HepG2 (cell line): Measurements from ENCODE around the gene SHBG. TPM values are rescaled to one million over a fixed set of nuclear protein-coding genes. Genes with fewer than 3 reads are reported as not detected.

ENCODE experiments used
- ARNT2 ChIP-seq: sonication (generic); formaldehyde crosslinking; IDR thresholded peaks from 2 replicates; pipeline ENCODE4 v1.8.0; 2022; ENCODE audit warnings: mild to moderate bottlenecking, low read depth, missing genetic modification reagents, moderate library complexity
- ELF4 ChIP-seq: sonication (generic); formaldehyde crosslinking; IDR thresholded peaks from 2 replicates; pipeline ENCODE4 v1.5.0; 2020; ENCODE audit warnings: missing genetic modification reagents, mild to moderate bottlenecking, moderate library complexity, borderline replicate concordance
- FOSL1 ChIP-seq: sonication (generic); formaldehyde crosslinking; IDR thresholded peaks from 2 replicates; pipeline ENCODE4 v1.9.0; 2021; ENCODE audit warnings: missing genetic modification reagents, borderline replicate concordance
- HNF4G ChIP-seq, 2 experiments: sonication (generic) in 1 of 2; formaldehyde crosslinking in 1 of 2; IDR thresholded peaks; 2 replicates each; pipeline versions ENCODE4 v1.4.0 to v1.6.1; 2011 to 2020; ENCODE audit warnings: borderline replicate concordance in 2 of 2, low read depth in 2 of 2, mild to moderate bottlenecking in 2 of 2, low read length in 1 of 2, missing genetic modification reagents in 1 of 2, moderate library complexity in 1 of 2
- JDP2 ChIP-seq: sonication (generic); formaldehyde crosslinking; IDR thresholded peaks from 2 replicates; pipeline ENCODE4 v1.8.1; 2022; ENCODE audit warnings: missing genetic modification reagents, borderline replicate concordance
- JUNB ChIP-seq: sonication (generic); formaldehyde crosslinking; IDR thresholded peaks from 2 replicates; pipeline ENCODE4 v1.8.0; 2022; ENCODE audit warnings: missing genetic modification reagents, mild to moderate bottlenecking, borderline replicate concordance
- MAX ChIP-seq: IDR thresholded peaks from 2 replicates; pipeline ENCODE4 v1.6.1; 2012; ENCODE audit warnings: inconsistent platforms
- MLX ChIP-seq: IDR thresholded peaks from 2 replicates; pipeline ENCODE4 v1.6.1; 2016
- NPAS2 ChIP-seq: sonication (generic); formaldehyde crosslinking; IDR thresholded peaks from 2 replicates; pipeline ENCODE4 v1.8.0; 2022; ENCODE audit warnings: mild to moderate bottlenecking, missing genetic modification reagents, borderline replicate concordance
- NR3C1 ChIP-seq: sonication (generic); formaldehyde crosslinking; IDR thresholded peaks from 2 replicates; pipeline ENCODE4 v1.4.0; 2020; ENCODE audit warnings: missing genetic modification reagents
- PCBP2 ChIP-seq: fragments of 200-400 bp; formaldehyde crosslinking; optimal IDR thresholded peaks from 2 replicates; pipeline ENCODE3; 2018; ENCODE audit warnings: low read length, low read depth; ENCODE audit not compliant: poor library complexity, severe bottlenecking
- RFX1 ChIP-seq: fragments of 450-650 bp; IDR thresholded peaks from 2 replicates; pipeline ENCODE4 v1.6.1; 2017
- SMAD3 ChIP-seq: sonication (generic); formaldehyde crosslinking; IDR thresholded peaks from 2 replicates; pipeline ENCODE4 v1.4.0; 2020; ENCODE audit warnings: missing genetic modification reagents
- SMAD9 ChIP-seq: sonication (generic); formaldehyde crosslinking; IDR thresholded peaks from 2 replicates; pipeline ENCODE4 v1.5.1; 2020; ENCODE audit warnings: mild to moderate bottlenecking, missing genetic modification reagents
- SMARCE1 ChIP-seq: fragments of 450-650 bp; IDR thresholded peaks from 2 replicates; pipeline ENCODE4 v1.6.1; 2017; ENCODE audit warnings: borderline replicate concordance
- SRF ChIP-seq: IDR thresholded peaks from 2 replicates; pipeline ENCODE4 v1.6.1; 2011; ENCODE audit warnings: mild to moderate bottlenecking, low read depth, low read length, moderate library complexity
- TBX3 ChIP-seq: fragments of 450-650 bp; IDR thresholded peaks from 2 replicates; pipeline ENCODE4 v1.6.1; 2017; ENCODE audit warnings: antibody characterized with exemption, mild to moderate bottlenecking, inconsistent platforms, borderline replicate concordance
- TGIF2 ChIP-seq: IDR thresholded peaks from 2 replicates; pipeline ENCODE4 v1.6.1; 2016; ENCODE audit warnings: control low read depth, missing compliant biosample characterization
- THAP7 ChIP-seq: sonication (generic); formaldehyde crosslinking; IDR thresholded peaks from 2 replicates; pipeline ENCODE4 v1.8.1; 2023; ENCODE audit warnings: mild to moderate bottlenecking, missing genetic modification reagents
- ZBTB20 ChIP-seq: sonication (generic); formaldehyde crosslinking; IDR thresholded peaks from 2 replicates; pipeline ENCODE4 v1.8.1; 2023; ENCODE audit warnings: missing genetic modification reagents, low read depth, mild to moderate bottlenecking, borderline replicate concordance
- ZNF253 ChIP-seq: sonication (generic); formaldehyde crosslinking; IDR thresholded peaks from 2 replicates; pipeline ENCODE4 v1.8.0; 2022; ENCODE audit warnings: mild to moderate bottlenecking, missing genetic modification reagents, borderline replicate concordance
- ZNF513 ChIP-seq: sonication (generic); formaldehyde crosslinking; conservative IDR thresholded peaks from 2 replicates; pipeline ENCODE4 v1.5.0; 2020; ENCODE audit warnings: missing genetic modification reagents
- ZNF549 ChIP-seq: sonication (generic); formaldehyde crosslinking; IDR thresholded peaks from 2 replicates; pipeline ENCODE4 v1.5.0; 2020; ENCODE audit warnings: missing genetic modification reagents
- ZNF552 ChIP-seq: sonication (generic); formaldehyde crosslinking; IDR thresholded peaks from 2 replicates; pipeline ENCODE4 v1.9.0; 2022; ENCODE audit warnings: missing genetic modification reagents, mild to moderate bottlenecking, borderline replicate concordance
- ZNF589 ChIP-seq: sonication (generic); formaldehyde crosslinking; conservative IDR thresholded peaks from 2 replicates; pipeline ENCODE4 v1.8.0; 2022; ENCODE audit warnings: mild to moderate bottlenecking, moderate library complexity, missing genetic modification reagents
- ZNF615 ChIP-seq: sonication (generic); formaldehyde crosslinking; IDR thresholded peaks from 2 replicates; pipeline ENCODE4 v1.5.0; 2020; ENCODE audit warnings: mild to moderate bottlenecking, missing genetic modification reagents, borderline replicate concordance
- ZNF749 ChIP-seq: sonication (generic); formaldehyde crosslinking; IDR thresholded peaks from 2 replicates; pipeline ENCODE4 v1.8.0; 2022; ENCODE audit warnings: mild to moderate bottlenecking, missing genetic modification reagents, moderate library complexity, borderline replicate concordance
- ZNF761 ChIP-seq: sonication (generic); formaldehyde crosslinking; conservative IDR thresholded peaks from 2 replicates; pipeline ENCODE4 v1.4.0; 2020; ENCODE audit warnings: mild to moderate bottlenecking, missing genetic modification reagents
- ZNF777 ChIP-seq: sonication (generic); formaldehyde crosslinking; IDR thresholded peaks from 2 replicates; pipeline ENCODE4 v1.4.0; 2020; ENCODE audit warnings: missing genetic modification reagents
- polyA plus RNA-seq, 8 experiments: library from polyadenylated mRNA; depleted of rRNA in 3 of 8; stranded (reverse) in 7 of 8; unstranded in 1 of 8; fragments of >200 nt; fragmentation: Illumina TruSeq in 4 of 8; extraction: Trizol in 4 of 8; gene quantifications; 2 replicates each; pipeline versions ENCODE4 v1.2.1 to v1.2.3, GENCODE V29; 2011 to 2016; ENCODE audit warnings: low read depth in 4 of 8, missing spikeins in 1 of 8, mixed read lengths in 1 of 8; ENCODE audit not compliant: insufficient read depth in 1 of 8
- total RNA-seq, 5 experiments: library from RNA; depleted of rRNA; stranded (reverse); fragments of >200 nt; fragmentation: Illumina TruSeq; extraction: Trizol; gene quantifications; 2 replicates each; pipeline ENCODE4 v1.2.3, GENCODE V29; 2016; ENCODE audit warnings: low read depth in 1 of 5

Gene SHBG
- total and polyA plus RNA-seq, 2 of the 13 experiments (the other 11 are each of a cell fraction or from before 2014, with no cell fraction given), result 4.0 to 6.1 TPM

GRCh38 chr17:7614425-7615264 lies 15.3 kb upstream of the SHBG start, which contains the start of gene FXR2 (continued):
- TF ChIP-seq ZNF615 (CRISPR knock-in tag) (no peak), ZNF552 (CRISPR knock-in tag) (no peak), ELF4 (CRISPR knock-in tag) (no peak), SMAD9 (CRISPR knock-in tag) (no peak), SMARCE1 (no peak), ZNF549 (no peak), NPAS2 (CRISPR knock-in tag) (no peak), FOSL1 (CRISPR knock-in tag) (no peak), ZNF777 (peak; percentile 85; the same call in 1 of the 2 replicates), TGIF2 (CRISPR knock-in tag) (no peak), ARNT2 (CRISPR knock-in tag) (0 out of 2 replicates have a peak, but pooled peaks have one; percentile 69), HNF4G (IDR thresholded peaks at IDR 0.05; ENCODE audit: borderline replicate concordance, low read depth, low read length) (no peak), HNF4G (CRISPR knock-in tag; IDR thresholded peaks at IDR 0.05; ENCODE audit: borderline replicate concordance, low read depth) (no peak), THAP7 (CRISPR knock-in tag) (no peak), SRF (no peak), ZNF761 (no peak), MAX (no peak; the same call in none of the 2 replicates), ZNF749 (CRISPR knock-in tag) (no peak), ZBTB20 (CRISPR knock-in tag) (no peak), ZNF253 (CRISPR knock-in tag) (no peak), JDP2 (CRISPR knock-in tag) (no peak), ZNF513 (no peak), TBX3 (no peak), JUNB (no peak), PCBP2 (no peak), NR3C1 (CRISPR knock-in tag) (no peak), SMAD3 (no peak), ZNF589 (no peak), RFX1 (no peak), MLX (CRISPR knock-in tag) (no peak)
